Stimulated activated CD4-positive, alpha-beta T cell treated with anti-CD3 and anti-CD28 coated beads, Interleukin-15, amount 100 ng/mL, for 24 hours (primary cell): ENCODE measurements around the gene CHSY1.
A peak's percentile ranks its signal among the peaks of the same experiment; 100 is the strongest.
"Not testable (repeated sequence)": the region's sequence is repeated elsewhere in the genome, so short reads cannot be mapped to it uniquely, and the experiment has no call there.

Experiments
- DNase-seq: peaks from one replicate; pipeline ENCODE4 v3.0.0-alpha.2; 2020

The CHSY1 gene

DNA sequence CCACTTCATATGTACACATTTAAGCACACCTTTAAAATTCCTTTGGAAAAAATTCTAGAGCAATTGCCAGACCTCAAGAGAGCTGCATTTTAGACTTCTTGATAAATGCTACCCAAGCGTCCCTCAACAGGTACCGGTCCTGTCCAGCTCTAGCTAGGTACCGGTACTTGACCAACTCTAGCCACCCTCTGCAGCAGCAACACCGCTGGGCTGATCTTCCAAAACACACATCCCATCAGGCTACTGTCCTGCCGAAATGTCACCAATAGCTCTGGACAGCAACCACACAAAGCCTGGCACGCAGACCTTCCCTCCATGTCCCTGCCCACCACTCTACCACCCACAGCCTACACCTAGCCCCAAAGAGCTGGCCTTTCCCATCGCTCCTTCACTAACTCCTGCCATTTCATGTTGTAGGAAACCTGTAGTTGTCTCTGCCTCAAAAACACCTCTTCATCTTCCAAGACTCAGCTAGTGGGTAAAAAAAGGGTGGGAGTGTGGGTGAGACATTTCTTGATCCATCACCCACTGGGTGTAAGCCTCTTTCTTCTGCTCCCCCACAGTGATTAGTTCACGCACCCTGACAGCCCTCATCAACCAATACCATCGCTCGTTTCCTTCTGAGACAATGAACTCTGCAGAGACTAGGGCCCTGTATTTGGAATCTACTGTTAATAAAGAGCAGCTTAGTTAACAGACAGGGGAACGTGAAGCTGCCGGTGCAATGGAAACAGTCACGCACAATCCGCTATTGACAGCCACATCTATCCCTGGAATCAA, 6.8 kb downstream of the CHSY1 start:
- no peak for DNase-seq

DNA sequence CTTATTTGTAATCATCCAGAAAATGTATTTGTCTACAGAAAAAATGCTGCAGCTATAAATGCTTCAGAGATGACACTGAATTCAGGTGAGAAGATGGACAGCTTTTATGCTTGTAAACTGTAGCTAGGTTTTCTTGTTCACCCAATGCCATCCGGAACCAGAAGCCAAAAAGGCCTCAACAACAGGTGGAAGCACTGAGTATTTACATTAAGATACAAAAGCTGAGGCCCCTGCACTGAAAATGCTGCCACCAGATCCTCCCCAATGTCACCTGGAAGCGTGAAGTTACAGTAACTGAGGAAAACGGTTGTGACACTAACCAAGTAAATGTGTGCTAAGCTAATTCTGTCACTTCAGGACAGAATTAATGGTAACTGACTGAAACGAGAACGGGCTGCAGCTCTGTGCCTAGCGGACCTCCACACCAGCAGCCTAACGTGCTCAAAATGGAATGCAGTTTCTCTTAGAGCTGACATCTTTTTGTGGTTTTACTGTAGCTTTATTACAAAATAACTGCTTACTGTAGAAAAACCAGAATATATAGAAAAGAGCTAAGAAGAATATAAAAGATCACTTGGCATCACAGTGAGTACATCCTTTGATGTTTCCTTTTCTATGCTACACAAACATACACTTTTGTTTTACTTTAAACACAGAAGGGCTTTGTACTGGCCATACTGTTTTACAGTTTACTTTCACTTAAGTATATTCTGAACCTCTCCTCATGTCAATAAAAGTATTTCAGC, 7.6 kb downstream of the CHSY1 start:
- DNase-seq: no peak

DNA sequence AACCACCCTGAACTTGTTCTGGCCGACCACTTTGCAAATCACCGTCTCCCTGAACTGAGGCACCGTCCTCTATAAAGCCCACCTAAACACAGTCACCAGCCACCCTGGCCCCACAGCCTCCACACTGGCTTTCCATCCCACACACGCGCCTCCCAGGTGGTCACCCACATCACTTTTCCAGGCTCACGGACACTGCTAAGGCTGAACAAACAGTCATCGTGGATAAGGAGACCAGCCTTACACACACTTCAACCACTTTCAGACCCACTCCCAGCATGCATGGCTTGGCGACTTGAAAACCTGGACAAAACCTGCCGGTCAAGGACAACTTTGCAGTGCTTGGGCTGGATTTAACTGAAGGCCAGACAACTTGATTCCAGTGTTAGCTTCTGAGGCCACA, 8.4 kb downstream of the CHSY1 start:
- no peak for DNase-seq

DNA sequence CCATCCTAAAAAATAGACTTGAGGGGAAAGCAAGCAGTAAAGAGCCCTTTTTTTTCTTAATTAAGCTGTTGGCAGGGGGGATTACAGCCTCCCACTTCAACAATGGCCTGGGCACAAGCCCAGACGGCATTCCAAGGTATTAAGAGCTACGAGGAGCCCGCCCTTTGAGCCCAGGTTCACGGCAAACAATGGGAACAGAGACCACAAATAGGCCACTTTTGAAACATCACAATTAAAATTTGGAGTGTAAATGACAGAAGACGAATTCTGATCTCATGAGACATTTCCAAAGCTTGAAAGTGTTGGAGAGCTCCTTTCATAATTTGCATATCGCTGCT, 8.9 kb downstream of the CHSY1 start:
- DNase-seq: no peak

DNA sequence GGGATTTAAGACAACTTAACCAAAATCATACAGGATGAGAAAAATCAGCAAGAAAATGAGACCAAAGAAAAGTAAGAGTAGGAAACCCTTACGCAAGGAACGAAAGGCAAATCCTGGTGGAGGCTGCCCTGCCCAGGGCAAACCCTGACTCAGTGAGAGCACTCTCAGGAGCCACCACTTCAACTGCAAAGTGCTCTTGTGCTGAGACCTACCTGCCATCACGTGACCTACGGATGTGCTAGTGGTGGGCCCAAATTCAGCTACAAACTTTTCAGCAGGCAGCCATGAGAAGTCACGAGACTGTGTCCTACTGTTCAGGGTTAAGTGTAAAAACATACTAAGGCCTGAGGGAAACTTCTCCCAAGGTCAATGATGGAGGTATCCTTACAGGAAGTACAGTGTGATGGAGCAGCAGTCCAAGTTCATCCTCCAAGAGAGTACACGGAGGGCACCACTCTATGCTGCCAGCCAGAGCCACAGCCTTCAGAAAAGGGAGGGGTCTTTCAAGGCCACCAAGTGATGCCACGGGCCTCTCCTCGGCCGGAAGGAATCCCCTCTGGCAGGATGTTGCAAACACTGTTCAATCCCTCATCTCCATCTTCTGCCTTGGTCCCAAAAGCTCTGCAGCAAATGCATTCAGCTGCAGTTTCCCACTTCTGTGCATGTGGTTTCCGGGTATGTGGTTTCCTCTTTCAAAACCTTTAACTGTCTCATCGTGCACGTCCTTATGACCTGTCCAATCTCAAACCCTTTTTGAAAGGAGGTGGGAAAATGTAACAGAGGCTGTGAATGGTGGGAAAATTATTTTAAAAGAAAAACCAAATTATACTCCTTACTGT, 9.5 kb downstream of the CHSY1 start:
- peak; percentile 51 for DNase-seq

DNA sequence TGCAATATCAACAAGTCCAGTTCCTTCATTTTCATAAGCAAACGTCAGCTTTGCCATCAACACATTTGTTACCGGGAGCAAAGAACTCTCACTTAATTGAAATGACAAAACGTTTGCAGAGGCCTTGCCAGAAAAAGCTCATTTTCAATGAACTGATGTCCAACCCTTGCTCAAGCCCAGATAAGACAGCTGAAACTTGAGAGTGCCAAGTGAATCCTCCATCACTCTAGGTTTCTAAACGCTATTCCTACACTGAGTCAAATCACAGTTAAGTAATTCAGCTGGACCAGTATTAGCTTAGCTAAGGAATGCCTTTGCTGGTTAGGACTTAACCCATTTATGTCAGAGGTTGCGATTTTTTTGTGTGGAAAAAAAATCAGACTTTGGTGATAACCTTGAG, 11.5 kb downstream of the CHSY1 start:
- no peak for DNase-seq

DNA sequence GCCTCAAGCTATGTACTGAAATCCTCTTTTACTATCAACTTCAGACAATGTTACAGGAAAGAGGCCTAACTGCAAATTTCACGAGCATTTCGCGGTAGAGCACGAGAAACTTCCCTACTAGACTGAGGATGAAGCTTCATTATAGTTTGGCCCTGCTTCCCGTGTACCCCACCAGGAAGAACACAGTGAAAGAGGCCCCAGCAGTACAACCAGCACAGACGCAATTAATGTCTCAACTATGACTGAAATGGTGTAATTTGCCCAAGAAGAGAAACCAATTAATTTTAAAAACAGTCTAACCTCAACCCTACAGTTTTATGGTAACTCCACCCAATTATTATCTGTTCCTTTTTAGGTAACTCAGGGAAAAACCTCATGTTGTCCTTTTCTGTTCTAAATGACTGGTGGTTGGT, 12.1 kb downstream of the CHSY1 start:
- no peak for DNase-seq

DNA sequence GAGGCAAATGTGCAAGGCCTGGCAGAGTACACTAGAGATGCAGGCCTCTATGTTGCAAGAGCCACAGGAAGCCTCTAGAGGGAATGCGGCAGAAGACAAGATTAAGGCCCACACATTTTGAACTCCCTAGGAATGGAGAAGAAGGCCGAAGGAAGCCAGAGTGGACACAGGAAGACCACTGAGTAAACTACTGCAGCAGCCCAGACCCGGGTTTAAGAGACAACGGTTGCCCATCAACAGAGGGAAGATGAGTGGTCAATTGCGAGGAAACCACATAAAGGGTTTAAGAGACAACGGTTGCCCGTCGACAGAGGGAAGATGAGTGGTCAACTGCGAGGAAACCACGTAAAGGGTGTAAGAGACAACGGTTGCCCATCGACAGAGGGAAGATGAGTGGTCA, 14.6 kb downstream of the CHSY1 start:
- DNase-seq: no peak

DNA sequence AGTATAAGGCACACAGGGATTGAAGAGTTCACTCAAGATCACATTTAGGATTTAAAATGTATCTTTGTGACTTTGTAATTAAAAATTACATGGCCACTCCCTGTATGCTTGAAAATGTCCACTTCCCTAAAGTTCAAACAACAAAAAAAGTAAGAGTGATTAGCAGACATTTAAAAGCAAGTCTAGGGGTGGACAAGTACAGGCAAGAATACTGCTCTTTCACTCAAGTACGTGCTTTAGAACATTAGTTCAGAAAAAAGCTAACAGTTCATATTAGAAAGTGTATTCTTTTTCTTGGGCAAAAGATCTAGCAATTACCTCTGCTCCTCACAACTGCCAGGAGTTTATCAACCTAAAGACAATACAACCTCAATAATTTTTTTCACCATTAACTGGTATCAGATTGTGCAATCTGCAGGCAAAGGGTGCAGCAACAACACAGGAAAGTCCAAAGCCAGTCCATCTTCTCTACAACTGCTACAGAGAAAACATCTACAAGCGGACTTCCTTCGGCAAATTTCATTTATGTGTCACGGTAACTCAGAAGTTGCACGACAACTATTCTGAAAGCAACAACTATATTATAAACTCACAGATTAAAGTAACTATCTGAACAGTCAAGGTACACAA, 18.1 kb downstream of the CHSY1 start:
- no peak for DNase-seq

DNA sequence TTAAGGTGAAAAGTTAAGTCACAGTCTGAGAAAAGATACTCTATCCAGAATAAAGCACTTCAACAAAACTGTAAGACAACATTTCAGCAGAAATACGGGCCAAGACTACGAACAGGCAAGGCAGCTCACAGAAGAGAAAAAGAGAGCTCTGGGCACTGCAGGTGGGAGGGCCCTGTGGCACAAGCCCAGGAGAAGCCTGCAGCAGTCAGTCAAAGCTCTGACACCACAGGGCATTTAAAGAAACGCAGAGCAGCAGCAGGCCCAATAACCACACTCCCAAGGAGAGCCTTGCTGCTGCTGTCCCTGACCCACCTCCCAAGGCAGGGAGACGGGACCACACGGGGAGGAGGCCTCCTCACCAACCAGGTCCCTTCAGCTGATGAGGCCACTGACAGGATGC, 19.2 kb downstream of the CHSY1 start:
- DNase-seq: no peak

DNA sequence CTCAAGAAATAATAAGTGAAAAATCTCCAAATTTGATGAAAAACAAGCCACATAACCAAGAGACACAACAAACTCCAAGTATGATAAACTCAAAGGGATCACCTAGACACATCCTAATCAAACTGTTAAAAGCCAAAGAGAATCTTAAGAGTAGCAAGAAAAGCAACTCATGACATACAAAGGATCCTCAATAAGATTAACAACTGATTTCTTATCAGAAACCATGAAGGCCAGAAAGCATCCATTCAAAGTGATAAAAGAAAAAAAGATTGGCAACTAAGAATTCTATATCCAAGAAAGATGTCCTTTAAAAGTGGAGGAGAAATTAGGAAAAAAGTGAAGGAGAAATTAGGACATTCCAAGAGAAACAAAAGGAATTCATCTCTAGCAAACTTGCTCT, 23.5 kb downstream of the CHSY1 start:
- DNase-seq: no peak

DNA sequence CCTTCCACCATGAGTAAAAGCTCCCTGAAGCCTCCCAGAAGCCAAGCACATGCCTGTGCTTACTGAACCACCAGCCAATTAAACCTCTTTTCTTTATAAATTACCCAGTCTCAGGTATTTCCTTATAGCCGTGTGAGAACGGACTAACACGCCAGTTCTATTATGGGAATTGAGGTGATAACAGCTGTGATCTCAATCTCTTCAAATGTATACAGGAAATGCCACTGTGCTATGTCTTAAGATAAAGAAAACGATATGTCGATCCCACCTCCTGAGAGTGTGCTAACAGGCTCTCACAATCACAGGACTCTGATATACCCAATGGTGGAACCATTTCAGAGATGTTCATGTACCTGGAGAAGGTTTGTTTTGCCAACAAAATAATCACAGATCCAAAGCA, 26.2 kb downstream of the CHSY1 start:
- DNase-seq: no peak

DNA sequence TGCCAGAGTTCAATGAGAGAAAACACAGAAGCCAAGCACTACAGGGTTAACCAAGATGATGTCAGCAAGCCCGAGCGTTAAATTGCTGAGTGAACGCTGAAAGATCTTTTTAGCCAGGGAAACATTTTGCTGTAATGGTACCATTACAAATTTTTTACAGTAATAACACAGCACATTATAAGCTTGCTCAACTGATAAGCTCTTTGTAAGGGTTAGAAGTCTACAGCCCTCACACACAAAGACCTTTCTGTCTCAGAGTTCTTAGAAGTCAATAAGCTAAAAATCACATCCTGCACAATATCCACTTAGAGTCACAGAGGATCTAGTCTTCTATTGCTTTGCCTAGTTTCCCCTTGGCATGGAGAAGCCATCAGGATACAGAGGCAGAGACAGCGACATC, 29.9 kb downstream of the CHSY1 start:
- no peak for DNase-seq

DNA sequence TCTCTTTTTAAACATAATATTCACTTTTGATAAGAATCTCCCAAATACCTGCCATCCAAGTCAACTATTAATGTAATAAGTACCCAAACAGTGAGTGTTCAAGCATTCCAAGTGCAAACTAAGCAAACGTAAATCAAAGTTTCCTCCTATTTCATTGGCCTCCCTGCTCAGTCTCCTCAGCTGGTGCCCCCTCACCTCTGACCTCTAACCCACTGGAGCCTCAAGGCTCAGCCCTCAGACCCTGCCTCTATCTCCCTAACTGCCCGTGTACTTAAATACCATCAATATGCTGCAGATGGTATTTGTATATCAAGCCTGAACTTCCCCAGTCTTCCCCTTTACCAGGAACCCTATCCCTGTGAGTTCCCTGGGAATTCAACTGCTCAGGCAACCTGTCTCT, 31.8 kb downstream of the CHSY1 start:
- DNase-seq: no peak

DNA sequence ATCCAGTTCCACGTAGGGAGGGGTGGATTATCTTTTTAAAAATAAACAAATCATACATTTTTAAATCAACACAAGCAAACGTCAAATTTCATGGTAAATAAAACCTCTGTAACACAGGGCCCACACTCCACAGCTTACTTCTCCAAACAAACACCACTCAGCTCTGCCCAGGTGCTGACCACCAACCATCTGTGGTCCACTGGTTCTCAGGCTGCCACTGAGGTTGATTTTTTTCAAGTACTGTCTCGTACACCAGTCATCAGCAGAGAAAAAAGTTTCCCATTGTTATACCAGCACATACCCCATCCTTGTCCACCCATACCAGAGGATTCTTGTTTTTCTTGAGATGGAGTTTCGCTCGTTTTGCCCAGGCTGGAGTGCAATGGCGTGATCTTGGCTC, 32.4 kb downstream of the CHSY1 start:
- no peak for DNase-seq

DNA sequence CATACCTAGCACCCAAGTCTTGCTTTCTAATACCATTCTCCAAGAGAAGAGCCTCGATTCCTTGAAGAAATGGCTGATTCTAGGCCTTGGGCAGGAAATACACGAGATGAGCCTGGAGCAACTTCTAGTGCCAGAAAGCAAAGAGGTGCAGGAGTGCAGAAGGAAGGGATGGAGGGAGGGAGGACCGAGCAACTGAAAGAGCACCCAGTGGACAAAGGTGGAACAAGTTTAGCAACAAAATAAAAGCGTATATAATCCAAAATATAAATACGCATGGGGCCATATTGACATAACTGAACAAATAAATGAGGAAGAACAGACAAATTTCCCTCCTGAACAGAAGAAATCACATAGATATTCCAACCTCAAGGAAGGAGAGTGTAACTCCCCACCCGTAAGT, 34.4 kb downstream of the CHSY1 start:
- no peak for DNase-seq

DNA sequence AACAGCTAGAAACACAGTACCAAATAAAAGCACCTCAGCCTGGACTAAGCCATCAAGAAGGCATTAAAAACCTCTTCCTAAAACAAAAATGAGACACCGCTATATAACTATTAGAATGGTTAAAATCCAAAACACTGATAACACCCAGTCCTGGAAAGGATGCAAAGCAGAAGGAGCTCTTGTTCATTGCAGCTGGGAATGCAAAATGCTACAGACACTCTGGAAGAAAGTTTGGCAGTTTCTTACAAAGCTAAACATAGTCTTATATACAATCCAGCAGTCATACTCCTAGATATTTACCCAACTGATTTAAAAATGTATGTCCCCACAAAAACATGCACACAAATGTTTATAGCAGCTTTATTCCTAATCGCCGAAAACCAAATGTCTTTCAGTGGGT, 35.7 kb downstream of the CHSY1 start:
- DNase-seq: no peak

DNA sequence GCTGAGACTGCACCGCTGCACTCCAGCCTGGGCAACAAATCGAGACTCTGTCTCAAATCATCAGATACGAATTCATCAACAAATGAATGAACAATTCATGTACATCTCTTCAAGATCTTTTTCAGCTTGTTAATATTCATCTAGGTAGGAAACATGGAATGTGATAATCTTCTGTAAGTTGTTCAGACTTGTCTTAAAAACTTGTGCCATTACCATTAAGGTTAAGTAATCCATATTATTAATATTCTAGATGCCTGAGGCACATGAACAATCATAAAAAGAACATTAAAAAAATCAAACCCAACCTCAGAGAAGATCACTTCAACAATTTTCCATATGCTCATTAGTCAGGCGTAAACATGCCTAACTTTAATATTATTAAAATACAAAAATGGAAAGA, 36.2 kb downstream of the CHSY1 start:
- no peak for DNase-seq

DNA sequence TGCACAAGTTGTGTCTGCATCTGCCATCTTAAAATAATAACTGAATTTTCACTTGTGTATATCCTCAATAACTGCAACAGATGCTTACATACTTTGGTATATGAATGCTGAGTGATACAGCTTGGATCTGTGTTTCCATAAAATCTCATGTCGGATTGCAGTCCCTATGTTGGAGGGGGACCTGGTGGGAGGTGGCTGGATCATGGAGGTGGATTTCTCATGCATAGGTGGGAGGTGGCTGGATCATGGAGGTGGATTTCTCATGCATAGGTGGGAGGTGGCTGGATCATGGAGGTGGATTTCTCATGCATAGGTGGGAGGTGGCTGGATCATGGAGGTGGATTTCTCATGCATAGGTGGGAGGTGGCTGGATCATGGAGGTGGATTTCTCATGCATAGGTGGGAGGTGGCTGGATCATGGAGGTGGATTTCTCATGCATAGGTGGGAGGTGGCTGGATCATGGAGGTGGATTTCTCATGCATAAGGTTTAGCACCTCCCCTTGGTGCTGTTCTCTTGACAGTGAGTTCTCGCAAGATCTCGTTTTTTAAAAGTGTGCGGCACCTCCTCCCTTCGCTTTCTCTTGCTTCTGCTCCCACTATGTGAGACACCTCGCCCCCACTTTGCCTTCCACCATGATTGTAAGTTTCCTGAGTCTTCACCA, 37.3 kb downstream of the CHSY1 start:
- not testable (repeated sequence) for DNase-seq

DNA sequence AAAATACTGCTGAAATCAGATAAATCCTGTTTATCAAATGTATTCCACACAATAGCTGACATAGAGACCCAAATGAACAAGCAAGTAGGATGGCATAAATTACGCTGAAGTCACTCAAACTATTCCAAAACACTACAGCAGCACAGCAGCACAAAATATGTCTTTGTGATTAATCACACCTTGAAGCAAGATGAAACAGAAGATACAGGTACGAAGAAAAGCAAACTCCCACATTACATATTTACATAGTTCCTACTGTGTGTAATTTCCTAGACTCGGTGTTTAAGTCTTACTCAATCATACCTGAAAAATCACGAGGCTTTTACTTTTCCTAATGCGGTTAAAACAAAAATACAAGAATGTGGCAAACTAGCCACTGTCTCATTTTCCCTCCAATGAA, 38.3 kb downstream of the CHSY1 start:
- DNase-seq: no peak

DNA sequence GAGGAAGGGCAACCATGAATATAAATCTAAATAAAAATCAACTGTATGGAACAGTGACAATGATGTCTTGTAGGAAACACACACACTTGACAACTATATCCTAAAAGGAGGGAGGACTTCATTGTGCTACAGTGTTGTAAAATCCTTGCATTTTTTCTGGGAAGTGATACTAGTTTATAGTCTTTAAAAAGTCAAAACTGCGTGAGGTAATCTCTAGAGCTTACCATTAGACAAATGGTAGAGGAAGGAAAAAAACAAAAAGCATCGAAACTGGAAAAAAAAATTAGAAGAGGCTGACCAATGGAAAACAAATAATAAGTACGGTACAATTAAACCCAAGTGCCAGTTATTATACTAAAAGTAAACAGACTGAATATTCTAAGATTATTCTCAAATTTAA, 38.7 kb downstream of the CHSY1 start:
- no peak for DNase-seq

DNA sequence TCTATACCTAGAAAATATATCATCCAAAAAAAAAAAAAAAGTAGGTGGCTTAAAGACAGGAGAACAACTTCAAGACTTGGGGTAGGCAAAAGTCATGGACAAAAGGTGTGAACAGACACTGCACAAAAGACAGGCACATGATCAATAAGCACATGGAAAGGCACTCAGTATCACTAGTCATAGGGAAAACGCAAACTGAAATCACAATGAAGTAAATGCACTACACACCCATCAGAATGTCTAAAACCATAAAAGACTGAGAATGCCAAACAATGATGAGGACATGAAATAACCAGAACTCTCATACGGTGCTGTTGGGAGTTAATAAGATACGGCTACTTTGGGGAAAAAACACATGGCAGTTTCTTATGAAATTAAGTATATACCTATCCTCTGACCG, 40.0 kb downstream of the CHSY1 start:
- no peak for DNase-seq

DNA sequence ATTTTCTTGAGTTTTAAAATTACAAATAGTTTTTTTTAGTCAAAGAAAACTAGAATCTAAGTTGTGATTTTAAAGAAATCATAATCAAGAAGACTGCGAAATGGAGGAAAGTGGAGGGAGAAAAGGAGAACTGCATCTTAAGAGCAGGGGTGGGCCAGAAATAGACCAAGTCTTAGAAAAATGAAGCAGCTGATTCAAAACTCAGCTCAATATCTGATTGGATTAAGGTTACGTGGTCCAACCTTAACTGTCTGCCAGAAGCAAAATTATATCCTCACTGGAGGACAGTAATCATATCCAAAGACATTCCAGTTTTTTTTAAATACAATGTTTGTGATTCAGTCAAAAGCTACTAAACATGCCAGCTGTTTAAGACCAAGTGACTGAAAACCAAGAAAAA, 41.4 kb downstream of the CHSY1 start:
- no peak for DNase-seq
